HG03575 (cell line): ENCODE data around the gene BBS5.
"Not testable (repeated sequence)": the region's sequence is repeated elsewhere in the genome, so short reads cannot be mapped to it uniquely, and the experiment has no call there.

Experiments
- ATAC-seq: cut with Tn5 transposase; IDR thresholded peaks from one replicate; pipeline ENCODE4 v1.9.1; 2021; ENCODE audit not compliant: unreplicated experiment, insufficient number of reproducible peaks, low FRiP score; ENCODE audit errors: extremely low read depth

BBS5 gene

GRCh38 chr2:169478745-169479256 is 493 bp upstream of the BBS5 start:
- no peak for ATAC-seq

- ATAC-seq = no peak
These were observed 778 bp downstream of the BBS5 start for GRCh38 chr2:169480079-169480465.

GRCh38 chr2:169485650-169486138 is 6.4 kb downstream of the BBS5 start:
- ATAC-seq = no peak

GRCh38 chr2:169486487-169486886 is 7.2 kb downstream of the BBS5 start:
- no peak for ATAC-seq

- no peak for ATAC-seq
These were observed 11.5 kb downstream of the BBS5 start for GRCh38 chr2:169490834-169491233.

GRCh38 chr2:169491378-169491777 is 12.1 kb downstream of the BBS5 start:
- ATAC-seq = no peak

- no peak for ATAC-seq
These were observed 14.1 kb downstream of the BBS5 start for GRCh38 chr2:169493360-169493759.

- ATAC-seq = no peak
These were observed 16.1 kb downstream of the BBS5 start for GRCh38 chr2:169495310-169495928.

- ATAC-seq = no peak
These were observed 25.4 kb downstream of the BBS5 start for GRCh38 chr2:169504651-169505050.

- no peak for ATAC-seq
These were observed 28.4 kb downstream of the BBS5 start for GRCh38 chr2:169507698-169508097.

- no peak for ATAC-seq
These were observed 30.1 kb downstream of the BBS5 start, which contains the start of gene KLHL41 for GRCh38 chr2:169509298-169509885. Gene KLHL41, plus strand, starts transcription at chr2:169509702. Its CDS starts 77 bp downstream, at chr2:169509779.

GRCh38 chr2:169509955-169510354 is 30.7 kb downstream of the BBS5 start:
- ATAC-seq = no peak

- ATAC-seq = no peak
These were observed 31.2 kb downstream of the BBS5 start for GRCh38 chr2:169510496-169510895.

- no peak for ATAC-seq
These were observed 32.5 kb downstream of the BBS5 start for GRCh38 chr2:169511818-169512217.

GRCh38 chr2:169512525-169512924 is 33.2 kb downstream of the BBS5 start:
- no peak for ATAC-seq

- no peak for ATAC-seq
These were observed 33.8 kb downstream of the BBS5 start for GRCh38 chr2:169513094-169513493.

- ATAC-seq = no peak
These were observed 34.6 kb downstream of the BBS5 start for GRCh38 chr2:169513926-169514325.

GRCh38 chr2:169514758-169515157 is 35.5 kb downstream of the BBS5 start:
- not testable (repeated sequence) for ATAC-seq

- not testable (repeated sequence) for ATAC-seq
These were observed 37.2 kb downstream of the BBS5 start for GRCh38 chr2:169516488-169516995.

- no peak for ATAC-seq
These were observed 41.6 kb downstream of the BBS5 start for GRCh38 chr2:169520896-169521295.
